Neural cell (in vitro differentiated cells): ENCODE data around the gene MOG.

ENCODE experiments used
- EP300 ChIP-seq: fragments of 450-650 bp; conservative IDR thresholded peaks from 2 replicates; pipeline ENCODE4 v1.6.1; 2014; ENCODE audit warnings: antibody characterized with exemption, mild to moderate bottlenecking, moderate library complexity; ENCODE audit not compliant: poor library complexity, severe bottlenecking
- POLR2AphosphoS5 ChIP-seq: IDR thresholded peaks from 2 replicates; pipeline ENCODE4 v1.6.1; 2012
- RAD21 ChIP-seq: fragments of 450-650 bp; conservative IDR thresholded peaks from 2 replicates; pipeline ENCODE4 v1.6.1; 2014; ENCODE audit warnings: antibody characterized with exemption, mild to moderate bottlenecking, moderate library complexity
- TF ChIP-seq, protein P1 (sequence below): fragments of 450-650 bp; IDR thresholded peaks from 2 replicates; pipeline ENCODE4 v1.5.1; 2014; ENCODE audit warnings: antibody characterized with exemption, mild to moderate bottlenecking, moderate library complexity; ENCODE audit not compliant: poor library complexity, severe bottlenecking
- TF ChIP-seq, protein P2 (sequence below): IDR thresholded peaks from 2 replicates; pipeline ENCODE4 v1.6.1; 2012; ENCODE audit warnings: borderline replicate concordance

DNA sequence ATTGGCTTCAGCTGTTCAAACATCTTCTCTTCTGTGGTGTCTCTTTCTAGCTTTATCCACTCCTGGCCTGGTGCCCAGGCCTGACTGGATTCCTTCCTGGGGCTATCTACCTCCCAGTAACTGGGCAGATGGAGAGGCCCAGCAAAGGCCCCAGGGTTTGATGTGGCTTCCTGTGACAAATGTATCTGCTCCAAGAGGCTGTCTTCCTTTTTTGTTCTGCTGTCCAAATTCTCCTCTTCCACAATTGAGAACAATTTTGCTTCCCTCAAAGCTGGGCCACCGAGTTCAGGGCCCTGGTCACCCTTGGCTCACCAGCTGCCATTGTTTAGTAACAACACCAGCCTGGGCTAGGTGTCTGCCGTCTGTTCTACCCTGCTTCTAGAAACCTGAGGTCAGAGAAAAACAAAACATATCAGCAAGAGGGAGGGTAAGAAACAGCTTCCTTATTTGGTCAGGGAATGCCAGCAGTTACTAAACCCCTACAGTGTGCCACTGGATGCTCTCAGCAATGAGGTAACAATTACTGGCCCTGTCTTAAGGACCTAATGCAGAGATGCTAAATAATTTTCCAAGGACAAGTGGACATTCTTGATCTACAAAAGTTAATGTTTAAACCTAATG is 20.2 kb downstream of the MOG start:
- TF ChIP-seq, protein P1, sequence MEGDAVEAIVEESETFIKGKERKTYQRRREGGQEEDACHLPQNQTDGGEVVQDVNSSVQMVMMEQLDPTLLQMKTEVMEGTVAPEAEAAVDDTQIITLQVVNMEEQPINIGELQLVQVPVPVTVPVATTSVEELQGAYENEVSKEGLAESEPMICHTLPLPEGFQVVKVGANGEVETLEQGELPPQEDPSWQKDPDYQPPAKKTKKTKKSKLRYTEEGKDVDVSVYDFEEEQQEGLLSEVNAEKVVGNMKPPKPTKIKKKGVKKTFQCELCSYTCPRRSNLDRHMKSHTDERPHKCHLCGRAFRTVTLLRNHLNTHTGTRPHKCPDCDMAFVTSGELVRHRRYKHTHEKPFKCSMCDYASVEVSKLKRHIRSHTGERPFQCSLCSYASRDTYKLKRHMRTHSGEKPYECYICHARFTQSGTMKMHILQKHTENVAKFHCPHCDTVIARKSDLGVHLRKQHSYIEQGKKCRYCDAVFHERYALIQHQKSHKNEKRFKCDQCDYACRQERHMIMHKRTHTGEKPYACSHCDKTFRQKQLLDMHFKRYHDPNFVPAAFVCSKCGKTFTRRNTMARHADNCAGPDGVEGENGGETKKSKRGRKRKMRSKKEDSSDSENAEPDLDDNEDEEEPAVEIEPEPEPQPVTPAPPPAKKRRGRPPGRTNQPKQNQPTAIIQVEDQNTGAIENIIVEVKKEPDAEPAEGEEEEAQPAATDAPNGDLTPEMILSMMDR: no peak
- TF ChIP-seq EP300: no peak
- TF ChIP-seq POLR2AphosphoS5: no peak
- TF ChIP-seq, protein P2, sequence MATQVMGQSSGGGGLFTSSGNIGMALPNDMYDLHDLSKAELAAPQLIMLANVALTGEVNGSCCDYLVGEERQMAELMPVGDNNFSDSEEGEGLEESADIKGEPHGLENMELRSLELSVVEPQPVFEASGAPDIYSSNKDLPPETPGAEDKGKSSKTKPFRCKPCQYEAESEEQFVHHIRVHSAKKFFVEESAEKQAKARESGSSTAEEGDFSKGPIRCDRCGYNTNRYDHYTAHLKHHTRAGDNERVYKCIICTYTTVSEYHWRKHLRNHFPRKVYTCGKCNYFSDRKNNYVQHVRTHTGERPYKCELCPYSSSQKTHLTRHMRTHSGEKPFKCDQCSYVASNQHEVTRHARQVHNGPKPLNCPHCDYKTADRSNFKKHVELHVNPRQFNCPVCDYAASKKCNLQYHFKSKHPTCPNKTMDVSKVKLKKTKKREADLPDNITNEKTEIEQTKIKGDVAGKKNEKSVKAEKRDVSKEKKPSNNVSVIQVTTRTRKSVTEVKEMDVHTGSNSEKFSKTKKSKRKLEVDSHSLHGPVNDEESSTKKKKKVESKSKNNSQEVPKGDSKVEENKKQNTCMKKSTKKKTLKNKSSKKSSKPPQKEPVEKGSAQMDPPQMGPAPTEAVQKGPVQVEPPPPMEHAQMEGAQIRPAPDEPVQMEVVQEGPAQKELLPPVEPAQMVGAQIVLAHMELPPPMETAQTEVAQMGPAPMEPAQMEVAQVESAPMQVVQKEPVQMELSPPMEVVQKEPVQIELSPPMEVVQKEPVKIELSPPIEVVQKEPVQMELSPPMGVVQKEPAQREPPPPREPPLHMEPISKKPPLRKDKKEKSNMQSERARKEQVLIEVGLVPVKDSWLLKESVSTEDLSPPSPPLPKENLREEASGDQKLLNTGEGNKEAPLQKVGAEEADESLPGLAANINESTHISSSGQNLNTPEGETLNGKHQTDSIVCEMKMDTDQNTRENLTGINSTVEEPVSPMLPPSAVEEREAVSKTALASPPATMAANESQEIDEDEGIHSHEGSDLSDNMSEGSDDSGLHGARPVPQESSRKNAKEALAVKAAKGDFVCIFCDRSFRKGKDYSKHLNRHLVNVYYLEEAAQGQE: no peak
- TF ChIP-seq RAD21: no peak
